ENCODE results near the gene PSRC1. TPM values are rescaled to one million over a fixed set of nuclear protein-coding genes. Genes with fewer than 3 reads are reported as not detected.

The PSRC1 gene
- total RNA-seq, 2 experiments from 2014 or later, result 40.7 to 42.7 TPM

GRCh38 chr1:109256085-109256484 lies 26.9 kb downstream of the PSRC1 start:
- no peak for DNase-seq (ENCODE audit: low spot score)
- CTCF ChIA-PET (ENCODE audit: unreplicated experiment), result interaction anchor here (1.1 kb wide), 1 partner anchor 276 kb away, joined by 4 read pairs; no protein-coding TSS in a partner anchor
- BruUV-seq (replicated peaks), result no TSS peak
- H3K4me1 ChIP-seq (ENCODE audit: insufficient read depth, low read length, poor library complexity, severe bottlenecking), result peaks cover 19% of the 10 kb centered on the region
- H3K9me3 ChIP-seq (ENCODE audit: low read length), result no peaks in the 10 kb centered on the region
- TF ChIP-seq EZH2phosphoT487 (IDR thresholded peaks at IDR 0.05; ENCODE audit: borderline replicate concordance, low read depth, low read length) (no peak), CTCF (conservative IDR thresholded peaks at IDR 0.05; ENCODE audit: low read length) (no peak)
- H3K4me2 ChIP-seq (ENCODE audit: low read length), result no peak overlapping the region
- intact Hi-C loops (cut with micrococcal nuclease; ENCODE audit: unreplicated experiment), result no loop called here
- H3K27ac ChIP-seq (ENCODE audit: low read depth, low read length, poor library complexity, severe bottlenecking), result no peak overlapping the region
- H3K9me2 ChIP-seq (ENCODE audit: insufficient read depth, low read length), result no peaks in the 10 kb centered on the region
- H2AFZ ChIP-seq (ENCODE audit: low read length), result no peak overlapping the region
- POLR2A ChIA-PET, result interaction anchor here (1.1 kb wide), 1 partner anchor 8 kb away, joined by 4 read pairs; no protein-coding TSS in a partner anchor
- H3K79me2 ChIP-seq (ENCODE audit: insufficient read depth, low read depth, low read length), result no peaks in the 10 kb centered on the region
- no peak overlapping the region for H3K4me3 ChIP-seq (ENCODE audit: low read depth, low read length, poor library complexity, severe bottlenecking)
- H4K20me1 ChIP-seq (ENCODE audit: insufficient read depth, low read length), result no peaks in the 10 kb centered on the region
- H3K36me3 ChIP-seq (ENCODE audit: insufficient read depth, low read length), result peaks cover 4% of the 10 kb centered on the region; the same call in 1 of the 2 replicates

GRCh38 chr1:109255678-109256077 lies 27.3 kb downstream of the PSRC1 start:
- no peak for DNase-seq (ENCODE audit: low spot score)
- Histone ChIP-seq H3K9me3 (ENCODE audit: low read length) (no peaks in the 10 kb centered on the region), H3K4me2 (ENCODE audit: low read length) (no peak overlapping the region), H3K27ac (ENCODE audit: low read depth, low read length, poor library complexity, severe bottlenecking) (no peak overlapping the region), H4K20me1 (ENCODE audit: insufficient read depth, low read length) (no peaks in the 10 kb centered on the region), H3K4me1 (ENCODE audit: insufficient read depth, low read length, poor library complexity, severe bottlenecking) (peaks cover 19% of the 10 kb centered on the region), H3K4me3 (ENCODE audit: low read depth, low read length, poor library complexity, severe bottlenecking) (no peak overlapping the region), H3K79me2 (ENCODE audit: insufficient read depth, low read depth, low read length) (no peaks in the 10 kb centered on the region), H2AFZ (ENCODE audit: low read length) (no peak overlapping the region), H3K9me2 (ENCODE audit: insufficient read depth, low read length) (no peaks in the 10 kb centered on the region), H3K36me3 (ENCODE audit: insufficient read depth, low read length) (peaks cover 4% of the 10 kb centered on the region; the same call in 1 of the 2 replicates)
- POLR2A ChIA-PET, result no interaction called here
- TF ChIP-seq EZH2phosphoT487 (IDR thresholded peaks at IDR 0.05; ENCODE audit: borderline replicate concordance, low read depth, low read length), result no peak
- no peak for TF ChIP-seq CTCF (conservative IDR thresholded peaks at IDR 0.05; ENCODE audit: low read length)
- CTCF ChIA-PET (ENCODE audit: unreplicated experiment), result interaction anchor here (1.1 kb wide), 1 partner anchor 277 kb away, joined by 4 read pairs; no protein-coding TSS in a partner anchor
- intact Hi-C loops (cut with micrococcal nuclease; ENCODE audit: unreplicated experiment), result no loop called here
- no TSS peak for BruUV-seq (replicated peaks)

- POLR2A ChIA-PET, result interaction anchor here (1.5 to 1.8 kb wide), 3 partner anchors 144 to 231 kb away, joined by 3 to 10 read pairs (median 4); partner anchors contain the start of genes PSMA5 and SORT1
- TF ChIP-seq EZH2phosphoT487 (IDR thresholded peaks at IDR 0.05; ENCODE audit: borderline replicate concordance, low read depth, low read length) (no peak), CTCF (conservative IDR thresholded peaks at IDR 0.05; ENCODE audit: low read length) (no peak)
- no TSS peak for BruUV-seq (replicated peaks)
- Histone ChIP-seq H3K4me1 (ENCODE audit: insufficient read depth, low read length, poor library complexity, severe bottlenecking) (peaks cover 20% of the 10 kb centered on the region), H3K9me2 (ENCODE audit: insufficient read depth, low read length) (no peaks in the 10 kb centered on the region), H3K4me2 (ENCODE audit: low read length) (no peak overlapping the region), H3K4me3 (ENCODE audit: low read depth, low read length, poor library complexity, severe bottlenecking) (no peak overlapping the region), H3K27ac (ENCODE audit: low read depth, low read length, poor library complexity, severe bottlenecking) (no peak overlapping the region), H4K20me1 (ENCODE audit: insufficient read depth, low read length) (no peaks in the 10 kb centered on the region), H2AFZ (ENCODE audit: low read length) (no peak overlapping the region), H3K79me2 (ENCODE audit: insufficient read depth, low read depth, low read length) (no peaks in the 10 kb centered on the region), H3K9me3 (ENCODE audit: low read length) (no peaks in the 10 kb centered on the region), H3K36me3 (ENCODE audit: insufficient read depth, low read length) (peaks cover 4% of the 10 kb centered on the region; the same call in 1 of the 2 replicates)
- intact Hi-C loops (cut with micrococcal nuclease; ENCODE audit: unreplicated experiment), result no loop called here
- CTCF ChIA-PET (ENCODE audit: unreplicated experiment), result interaction anchor here (1.1 kb wide), 1 partner anchor 277 kb away, joined by 4 read pairs; no protein-coding TSS in a partner anchor
- no peak for DNase-seq (ENCODE audit: low spot score)
Measured at GRCh38 chr1:109255097-109255651, 27.8 kb downstream of the PSRC1 start.

Measured in OCI-LY7 (cell line).